K562 (cell line): ENCODE results near the gene ZBTB24. TPM values are rescaled to one million over a fixed set of nuclear protein-coding genes. Genes with fewer than 3 reads are reported as not detected.

Experiments used
- BRF2 ChIP-seq: IDR thresholded peaks from 3 replicates; pipeline ENCODE4 v1.6.1; 2011; ENCODE audit warnings: borderline replicate concordance, mild to moderate bottlenecking; ENCODE audit not compliant: insufficient read length, insufficient read depth
- FOXA1 ChIP-seq: fragments of 450-650 bp; IDR thresholded peaks from 2 replicates; pipeline ENCODE4 v1.6.1; 2016; ENCODE audit warnings: mild to moderate bottlenecking, borderline replicate concordance
- HDAC6 ChIP-seq: IDR thresholded peaks from 2 replicates; pipeline ENCODE4 v1.6.1; 2012; ENCODE audit warnings: low read depth, mild to moderate bottlenecking, control low read depth, inconsistent platforms, low read length, moderate library complexity
- NCOA1 ChIP-seq: fragments of 450-650 bp; IDR thresholded peaks from 2 replicates; pipeline ENCODE4 v1.6.1; 2016; ENCODE audit warnings: low read depth
- PHTF2 ChIP-seq: fragments of 250-450 bp; sonication (Bioruptor Pico); IDR thresholded peaks from 2 replicates; pipeline ENCODE4 v1.5.0; 2021; ENCODE audit warnings: mild to moderate bottlenecking
- RREB1 ChIP-seq: fragments of 250-450 bp; sonication (Bioruptor Pico); IDR thresholded peaks from 2 replicates; pipeline ENCODE4 v1.4.0; 2020
- ZHX1 ChIP-seq: fragments of 150-350 bp; conservative IDR thresholded peaks from 2 replicates; pipeline ENCODE4 v1.6.1; 2014; ENCODE audit warnings: low read length
- ZNF407 ChIP-seq: fragments of 450-650 bp; IDR thresholded peaks from 2 replicates; pipeline ENCODE4 v1.6.1; 2016; ENCODE audit warnings: low read depth
- polyA plus RNA-seq, 8 experiments: library from polyadenylated mRNA; depleted of rRNA in 4 of 8; stranded (reverse) in 5 of 8; unstranded in 3 of 8; fragments of >200 nt; fragmentation: Nextera tagmentation in 2 of 8; fragmentation: Illumina TruSeq in 1 of 8; extraction: Ambion mirVana in 2 of 8; extraction: Trizol in 1 of 8; gene quantifications; 2 replicates each; pipeline versions ENCODE4 v1.2.1 to v1.2.3, GENCODE V29; 2011 to 2014; ENCODE audit warnings: inconsistent platforms in 1 of 8, missing spikeins in 1 of 8
- total RNA-seq, 7 experiments: library from RNA; depleted of rRNA in 6 of 7; stranded (reverse); fragments of >200 nt in 6 of 7; fragmentation: Illumina TruSeq in 2 of 7; extraction: Trizol in 2 of 7; gene quantifications; 2 replicates each; pipeline versions ENCODE4 v1.2.1 to v1.2.3, GENCODE V29; 2011 to 2021; ENCODE audit warnings: low replicate concordance in 1 of 7

Gene ZBTB24
- total and polyA plus RNA-seq, 9 of the 15 experiments (the other 6 are each of a cell fraction or from before 2014, with no cell fraction given), result 2.0 to 16.7 (median 8.3) TPM

GRCh38 chr6:109482905-109483734, at the start of gene ZBTB24 (continued):
- TF ChIP-seq ZHX1, result no peak
- TF ChIP-seq NCOA1, result no peak
- TF ChIP-seq BRF2, result no peak
- TF ChIP-seq PHTF2, result no peak
- no peak for TF ChIP-seq HDAC6
- TF ChIP-seq RREB1 (CRISPR knock-in tag), result no peak
- TF ChIP-seq ZNF407, result no peak
- TF ChIP-seq FOXA1, result no peak
